HepG2 (cell line): ENCODE measurements around the gene ADIPOR2. TPM values are rescaled to one million over a fixed set of nuclear protein-coding genes. Genes with fewer than 3 reads are reported as not detected.

Experiments used
- CCDC6 ChIP-seq: sonication (generic); formaldehyde crosslinking; IDR thresholded peaks from 2 replicates; pipeline ENCODE4 v1.8.1; 2022; ENCODE audit warnings: mild to moderate bottlenecking, missing genetic modification reagents, moderate library complexity
- GZF1 ChIP-seq: sonication (generic); formaldehyde crosslinking; IDR thresholded peaks from 2 replicates; pipeline ENCODE4 v1.5.1; 2020; ENCODE audit warnings: mild to moderate bottlenecking, missing genetic modification reagents
- MAZ ChIP-seq, 2 experiments: sonication (generic) in 1 of 2; formaldehyde crosslinking in 1 of 2; IDR thresholded peaks; 2 replicates each; pipeline versions ENCODE4 v1.5.0 to v1.6.1; 2012 to 2020; ENCODE audit warnings: low read depth in 2 of 2, mild to moderate bottlenecking in 2 of 2, borderline replicate concordance in 1 of 2, improper control_type of control experiment in 1 of 2, low read length in 1 of 2, missing genetic modification reagents in 1 of 2, moderate library complexity in 1 of 2
- NR1H2 ChIP-seq: sonication (generic); formaldehyde crosslinking; IDR thresholded peaks from 2 replicates; pipeline ENCODE4 v1.8.1; 2022; ENCODE audit warnings: low read depth, missing genetic modification reagents, borderline replicate concordance
- PBX2 ChIP-seq: IDR thresholded peaks from 2 replicates; pipeline ENCODE4 v1.6.1; 2016; ENCODE audit warnings: control low read depth
- SNRNP70 ChIP-seq: fragments of 200-400 bp; formaldehyde crosslinking; IDR thresholded peaks from 2 replicates; pipeline ENCODE4 v1.6.1; 2017; ENCODE audit warnings: mild to moderate bottlenecking, low read depth, low read length, moderate library complexity
- ZFP91 ChIP-seq: sonication (generic); formaldehyde crosslinking; IDR thresholded peaks from 2 replicates; pipeline ENCODE4 v1.9.0; 2022; ENCODE audit warnings: missing genetic modification reagents, mild to moderate bottlenecking, borderline replicate concordance
- ZNF280D ChIP-seq: sonication (generic); formaldehyde crosslinking; IDR thresholded peaks from 2 replicates; pipeline ENCODE4 v1.5.1; 2020; ENCODE audit warnings: mild to moderate bottlenecking, missing genetic modification reagents
- ZNF296 ChIP-seq: sonication (generic); formaldehyde crosslinking; conservative IDR thresholded peaks from 2 replicates; pipeline ENCODE4 v1.5.0; 2020; ENCODE audit warnings: mild to moderate bottlenecking, missing genetic modification reagents
- ZNF431 ChIP-seq: sonication (generic); formaldehyde crosslinking; IDR thresholded peaks from 2 replicates; pipeline ENCODE4 v1.9.0; 2022; ENCODE audit warnings: missing genetic modification reagents, low read depth, mild to moderate bottlenecking, borderline replicate concordance
- ZNF609 ChIP-seq: sonication (generic); formaldehyde crosslinking; IDR thresholded peaks from 2 replicates; pipeline ENCODE4 v1.4.0; 2020; ENCODE audit warnings: mild to moderate bottlenecking, missing genetic modification reagents, borderline replicate concordance
- ZNF746 ChIP-seq: sonication (generic); formaldehyde crosslinking; IDR thresholded peaks from 2 replicates; pipeline ENCODE4 v1.8.0; 2022; ENCODE audit warnings: mild to moderate bottlenecking, missing genetic modification reagents
- ZNF761 ChIP-seq: sonication (generic); formaldehyde crosslinking; conservative IDR thresholded peaks from 2 replicates; pipeline ENCODE4 v1.4.0; 2020; ENCODE audit warnings: mild to moderate bottlenecking, missing genetic modification reagents
- ZNF772 ChIP-seq: sonication (generic); formaldehyde crosslinking; IDR thresholded peaks from 2 replicates; pipeline ENCODE4 v1.5.0; 2020; ENCODE audit warnings: mild to moderate bottlenecking, missing genetic modification reagents
- ZNF788 ChIP-seq: sonication (generic); formaldehyde crosslinking; IDR thresholded peaks from 2 replicates; pipeline ENCODE4 v1.5.0; 2020; ENCODE audit warnings: mild to moderate bottlenecking, missing genetic modification reagents, borderline replicate concordance
- polyA plus RNA-seq, 8 experiments: library from polyadenylated mRNA; depleted of rRNA in 3 of 8; stranded (reverse) in 7 of 8; unstranded in 1 of 8; fragments of >200 nt; fragmentation: Illumina TruSeq in 4 of 8; extraction: Trizol in 4 of 8; gene quantifications; 2 replicates each; pipeline versions ENCODE4 v1.2.1 to v1.2.3, GENCODE V29; 2011 to 2016; ENCODE audit warnings: low read depth in 4 of 8, missing spikeins in 1 of 8, mixed read lengths in 1 of 8; ENCODE audit not compliant: insufficient read depth in 1 of 8
- total RNA-seq, 5 experiments: library from RNA; depleted of rRNA; stranded (reverse); fragments of >200 nt; fragmentation: Illumina TruSeq; extraction: Trizol; gene quantifications; 2 replicates each; pipeline ENCODE4 v1.2.3, GENCODE V29; 2016; ENCODE audit warnings: low read depth in 1 of 5

Gene ADIPOR2
- total and polyA plus RNA-seq, 2 of the 13 experiments (the other 11 are each of a cell fraction or from before 2014, with no cell fraction given) = 35.2 to 52.2 TPM

- TF ChIP-seq PBX2 (CRISPR knock-in tag) (no peak), GZF1 (CRISPR knock-in tag) (no peak), NR1H2 (CRISPR knock-in tag) (no peak), CCDC6 (CRISPR knock-in tag) (peak; percentile 32; the same call in 1 of the 2 replicates), ZNF296 (CRISPR knock-in tag) (no peak), ZNF609 (CRISPR knock-in tag) (peak; percentile 50; the same call in 1 of the 2 replicates), ZNF761 (no peak), ZNF280D (CRISPR knock-in tag) (no peak), ZNF788 (CRISPR knock-in tag) (peak; percentile 53; the same call in 1 of the 2 replicates), SNRNP70 (no peak), ZNF746 (0 out of 2 replicates have a peak, but pooled peaks have one; percentile 36), MAZ (IDR thresholded peaks at IDR 0.05; ENCODE audit: borderline replicate concordance, low read depth, low read length) (peak; percentile 60), MAZ (CRISPR knock-in tag; IDR thresholded peaks at IDR 0.05; ENCODE audit: low read depth) (peak; percentile 38; the same call in 1 of the 2 replicates), ZNF772 (CRISPR knock-in tag) (no peak), ZFP91 (CRISPR knock-in tag) (no peak), ZNF431 (CRISPR knock-in tag) (no peak)
Measured at GRCh38 chr12:1661553-1662335, 29.1 kb upstream of the ADIPOR2 start (continued).
